Neural cell (in vitro differentiated cells): ENCODE results near the gene GALNT3.

ENCODE experiments used
- CTCF ChIP-seq: fragments of 450-650 bp; IDR thresholded peaks from 2 replicates; pipeline ENCODE4 v1.5.1; 2014; ENCODE audit warnings: antibody characterized with exemption, mild to moderate bottlenecking, moderate library complexity; ENCODE audit not compliant: poor library complexity, severe bottlenecking
- EP300 ChIP-seq: fragments of 450-650 bp; conservative IDR thresholded peaks from 2 replicates; pipeline ENCODE4 v1.6.1; 2014; ENCODE audit warnings: antibody characterized with exemption, mild to moderate bottlenecking, moderate library complexity; ENCODE audit not compliant: poor library complexity, severe bottlenecking
- EZH2 ChIP-seq: fragments of 200-600, 300-800 bp; shearing (Covaris generic), sonication (generic); IDR thresholded peaks from 2 replicates; pipeline ENCODE4 v1.6.1; 2014; ENCODE audit warnings: antibody characterized with exemption, low read length, borderline replicate concordance, mild to moderate bottlenecking; ENCODE audit not compliant: insufficient read depth, poor library complexity, severe bottlenecking
- POLR2AphosphoS5 ChIP-seq: IDR thresholded peaks from 2 replicates; pipeline ENCODE4 v1.6.1; 2012
- SMC3 ChIP-seq: fragments of 450-650 bp; conservative IDR thresholded peaks from 2 replicates; pipeline ENCODE4 v1.6.1; 2014; ENCODE audit warnings: antibody characterized with exemption, mild to moderate bottlenecking, moderate library complexity; ENCODE audit not compliant: poor library complexity
- TF ChIP-seq, protein P1 (sequence below): IDR thresholded peaks from 2 replicates; pipeline ENCODE4 v1.6.1; 2012; ENCODE audit warnings: borderline replicate concordance

DNA sequence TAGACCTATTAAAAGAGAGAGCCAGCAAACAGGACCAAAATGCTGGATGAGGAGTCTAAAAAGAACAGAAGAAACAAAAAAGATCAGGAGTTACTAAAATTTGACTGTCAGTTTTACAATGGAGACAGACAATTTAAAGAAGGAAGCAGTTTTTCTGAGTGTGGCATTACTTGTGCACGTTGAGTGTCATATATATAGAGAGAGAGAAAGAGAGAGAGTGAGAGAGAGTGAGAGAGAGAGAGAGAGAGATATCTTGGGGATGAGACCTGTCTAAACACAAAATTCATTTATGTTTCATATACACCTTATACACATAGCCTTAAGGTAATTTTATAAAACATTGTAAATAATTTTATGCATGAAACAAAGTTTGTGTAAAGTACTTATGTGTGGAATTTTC is 2.1 kb upstream of the GALNT3 start:
- no peak for TF ChIP-seq CTCF
- no peak for TF ChIP-seq POLR2AphosphoS5
- TF ChIP-seq EP300: no peak
- TF ChIP-seq EZH2: no peak
- TF ChIP-seq, protein P1, sequence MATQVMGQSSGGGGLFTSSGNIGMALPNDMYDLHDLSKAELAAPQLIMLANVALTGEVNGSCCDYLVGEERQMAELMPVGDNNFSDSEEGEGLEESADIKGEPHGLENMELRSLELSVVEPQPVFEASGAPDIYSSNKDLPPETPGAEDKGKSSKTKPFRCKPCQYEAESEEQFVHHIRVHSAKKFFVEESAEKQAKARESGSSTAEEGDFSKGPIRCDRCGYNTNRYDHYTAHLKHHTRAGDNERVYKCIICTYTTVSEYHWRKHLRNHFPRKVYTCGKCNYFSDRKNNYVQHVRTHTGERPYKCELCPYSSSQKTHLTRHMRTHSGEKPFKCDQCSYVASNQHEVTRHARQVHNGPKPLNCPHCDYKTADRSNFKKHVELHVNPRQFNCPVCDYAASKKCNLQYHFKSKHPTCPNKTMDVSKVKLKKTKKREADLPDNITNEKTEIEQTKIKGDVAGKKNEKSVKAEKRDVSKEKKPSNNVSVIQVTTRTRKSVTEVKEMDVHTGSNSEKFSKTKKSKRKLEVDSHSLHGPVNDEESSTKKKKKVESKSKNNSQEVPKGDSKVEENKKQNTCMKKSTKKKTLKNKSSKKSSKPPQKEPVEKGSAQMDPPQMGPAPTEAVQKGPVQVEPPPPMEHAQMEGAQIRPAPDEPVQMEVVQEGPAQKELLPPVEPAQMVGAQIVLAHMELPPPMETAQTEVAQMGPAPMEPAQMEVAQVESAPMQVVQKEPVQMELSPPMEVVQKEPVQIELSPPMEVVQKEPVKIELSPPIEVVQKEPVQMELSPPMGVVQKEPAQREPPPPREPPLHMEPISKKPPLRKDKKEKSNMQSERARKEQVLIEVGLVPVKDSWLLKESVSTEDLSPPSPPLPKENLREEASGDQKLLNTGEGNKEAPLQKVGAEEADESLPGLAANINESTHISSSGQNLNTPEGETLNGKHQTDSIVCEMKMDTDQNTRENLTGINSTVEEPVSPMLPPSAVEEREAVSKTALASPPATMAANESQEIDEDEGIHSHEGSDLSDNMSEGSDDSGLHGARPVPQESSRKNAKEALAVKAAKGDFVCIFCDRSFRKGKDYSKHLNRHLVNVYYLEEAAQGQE: no peak
- no peak for TF ChIP-seq SMC3
